Cardiac fibroblast (primary cell): Measurements from ENCODE around the gene PIGS.

ENCODE experiments used
- DNase-seq, 2 donors: peaks; one replicate each; pipeline versions ENCODE4 v3.0.0 to v3.0.0-alpha.2; 2010; ENCODE audit warnings: low read depth in 2 of 2
- H3K4me3 ChIP-seq, 2 donors: replicated peaks in 1 of 2; 1 replicate in 1 of 2; 2 replicates in 1 of 2; pipeline ENCODE4 v1.5.1; 2011; ENCODE audit warnings: low read depth in 2 of 2, low read length in 2 of 2, mild to moderate bottlenecking in 2 of 2, moderate library complexity in 1 of 2
- CTCF ChIP-seq: IDR thresholded peaks from one replicate; pipeline ENCODE4 v1.5.1; 2011; ENCODE audit warnings: low read depth, mild to moderate bottlenecking, low read length, inconsistent platforms

The PIGS gene

GRCh38 chr17:28551421-28552175 lies 19.7 kb downstream of the PIGS start:
- TF ChIP-seq CTCF = no peak
- no peak for DNase-seq
- peak overlapping the region; percentile 66 to 80 for H3K4me3 ChIP-seq

- no peak for TF ChIP-seq CTCF
- DNase-seq = no peak
- H3K4me3 ChIP-seq = no peak overlapping the region
Observed at GRCh38 chr17:28550858-28551257, 20.5 kb downstream of the PIGS start.

GRCh38 chr17:28549236-28550132 lies 21.8 kb downstream of the PIGS start:
- DNase-seq = no peak
- no peak for TF ChIP-seq CTCF
- H3K4me3 ChIP-seq = no peak overlapping the region

GRCh38 chr17:28548417-28549130 lies 22.8 kb downstream of the PIGS start:
- no peak for DNase-seq
- no peak overlapping the region for H3K4me3 ChIP-seq
- TF ChIP-seq CTCF = no peak

- DNase-seq = peak; percentile 79
- H3K4me3 ChIP-seq = no peak overlapping the region
- TF ChIP-seq CTCF = peak; percentile 96
Observed at GRCh38 chr17:28547623-28548416, 23.5 kb downstream of the PIGS start.

GRCh38 chr17:28547096-28547622 lies 24.2 kb downstream of the PIGS start:
- no peak for TF ChIP-seq CTCF
- H3K4me3 ChIP-seq = no peak overlapping the region
- DNase-seq = no peak
